D721Med (cell line): ENCODE results near the gene OR4D1.

Experiments
- DNase-seq: peaks from one replicate; pipeline ENCODE4 v3.0.0; 2011; ENCODE audit warnings: low spot score; ENCODE audit not compliant: insufficient read length
- FAIRE-seq: peaks from 2 replicates; lab custom pipeline; 2011; peaks lifted over from hg19 to GRCh38; lab: Jason Lieb, UNC
- TF ChIP-seq, protein P1 (sequence below): IDR thresholded peaks from 2 replicates; pipeline ENCODE4 v1.5.1; 2012; ENCODE audit warnings: mild to moderate bottlenecking, control low read depth; ENCODE audit not compliant: insufficient read depth; ENCODE audit errors: missing control alignments

OR4D1 gene

DNA sequence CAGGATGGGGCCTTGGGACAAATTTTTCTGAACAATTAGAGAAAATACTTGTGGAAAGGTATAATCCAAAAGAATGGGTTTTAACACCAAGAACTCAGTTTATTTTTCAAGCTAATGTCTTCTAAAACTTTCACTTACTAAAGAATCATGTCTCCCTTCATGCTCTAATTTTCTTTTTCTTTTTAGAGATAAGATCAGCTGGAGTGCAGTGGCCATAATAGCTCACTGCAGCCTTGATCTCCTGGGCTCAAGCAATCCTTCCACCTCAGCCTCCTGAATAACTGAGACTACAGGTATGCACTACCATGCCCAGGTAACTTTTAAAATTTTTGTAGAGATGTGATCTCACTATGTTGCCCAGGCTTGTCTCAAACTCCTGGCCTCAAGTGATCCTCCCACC lies 5.5 kb downstream of the OR4D1 start:
- no peak for FAIRE-seq
- no peak for DNase-seq
- TF ChIP-seq, protein P1, sequence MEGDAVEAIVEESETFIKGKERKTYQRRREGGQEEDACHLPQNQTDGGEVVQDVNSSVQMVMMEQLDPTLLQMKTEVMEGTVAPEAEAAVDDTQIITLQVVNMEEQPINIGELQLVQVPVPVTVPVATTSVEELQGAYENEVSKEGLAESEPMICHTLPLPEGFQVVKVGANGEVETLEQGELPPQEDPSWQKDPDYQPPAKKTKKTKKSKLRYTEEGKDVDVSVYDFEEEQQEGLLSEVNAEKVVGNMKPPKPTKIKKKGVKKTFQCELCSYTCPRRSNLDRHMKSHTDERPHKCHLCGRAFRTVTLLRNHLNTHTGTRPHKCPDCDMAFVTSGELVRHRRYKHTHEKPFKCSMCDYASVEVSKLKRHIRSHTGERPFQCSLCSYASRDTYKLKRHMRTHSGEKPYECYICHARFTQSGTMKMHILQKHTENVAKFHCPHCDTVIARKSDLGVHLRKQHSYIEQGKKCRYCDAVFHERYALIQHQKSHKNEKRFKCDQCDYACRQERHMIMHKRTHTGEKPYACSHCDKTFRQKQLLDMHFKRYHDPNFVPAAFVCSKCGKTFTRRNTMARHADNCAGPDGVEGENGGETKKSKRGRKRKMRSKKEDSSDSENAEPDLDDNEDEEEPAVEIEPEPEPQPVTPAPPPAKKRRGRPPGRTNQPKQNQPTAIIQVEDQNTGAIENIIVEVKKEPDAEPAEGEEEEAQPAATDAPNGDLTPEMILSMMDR: no peak

DNA sequence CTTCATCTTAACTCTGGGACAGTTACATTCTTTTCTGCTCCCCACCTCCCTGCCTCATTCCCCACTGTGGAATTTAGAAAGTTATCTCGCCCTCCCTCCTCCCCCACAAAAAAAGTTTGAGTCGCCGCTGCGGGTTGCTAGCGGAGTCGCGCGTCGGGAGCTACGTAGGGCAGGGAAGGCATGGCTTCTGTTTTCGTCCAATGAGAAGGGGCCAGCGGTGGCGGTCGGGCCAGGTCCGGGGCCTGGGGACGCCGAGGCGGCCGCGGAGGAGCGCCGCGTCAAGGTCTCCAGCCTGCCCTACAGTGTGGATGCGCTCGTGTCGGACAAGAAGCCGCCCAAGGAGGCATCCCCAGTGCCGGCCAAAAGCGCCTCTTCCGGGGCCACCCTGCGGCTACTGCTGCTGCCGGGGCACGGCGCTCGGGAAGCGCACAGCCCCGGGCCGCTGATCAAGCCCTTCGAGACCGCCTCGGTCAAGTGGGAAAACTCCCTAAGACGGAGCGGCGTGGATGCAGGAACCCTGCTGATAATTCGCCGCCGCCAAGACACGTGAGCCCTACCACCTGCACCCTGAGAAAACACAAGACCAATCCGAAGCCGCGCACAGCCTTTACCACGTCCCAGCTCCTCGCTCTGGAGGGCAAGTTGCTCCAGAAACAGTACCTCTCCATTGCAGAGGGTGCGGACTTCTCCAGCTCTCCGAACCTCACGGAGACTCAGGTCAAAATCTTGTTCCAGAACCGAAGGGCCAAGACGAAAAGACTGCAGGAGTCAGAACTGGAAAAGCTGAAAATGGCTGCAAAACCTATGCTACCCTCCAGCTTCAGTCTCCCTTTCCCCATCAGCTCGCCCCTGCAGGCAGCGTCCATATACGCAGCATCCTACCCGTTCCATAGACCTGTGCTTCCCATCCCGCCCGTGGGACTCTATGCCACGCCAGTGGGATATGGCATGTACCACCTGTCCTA lies 8.9 kb downstream of the OR4D1 start:
- DNase-seq: no peak
- TF ChIP-seq, protein P1: no peak
- no peak for FAIRE-seq

DNA sequence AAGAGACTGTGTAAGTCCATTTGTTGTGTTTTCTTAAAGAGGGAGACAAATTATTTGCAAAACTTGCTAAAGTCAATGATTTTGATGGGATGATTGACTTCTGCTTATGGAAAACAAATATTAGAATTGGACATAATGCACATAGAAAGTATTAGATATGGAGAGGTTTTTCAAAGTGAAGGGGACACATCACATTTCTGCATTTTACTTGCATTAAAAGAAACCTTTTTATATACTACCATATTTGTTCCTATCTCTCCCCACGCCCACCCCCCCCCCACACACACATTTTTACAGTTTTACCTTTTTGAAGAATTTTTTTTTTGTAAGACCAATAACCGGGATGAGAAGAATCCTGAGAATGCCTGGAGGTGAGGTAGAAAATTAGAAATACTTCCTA lies 10.0 kb downstream of the OR4D1 start:
- TF ChIP-seq, protein P1: no peak
- FAIRE-seq (no peak), DNase-seq (no peak)

DNA sequence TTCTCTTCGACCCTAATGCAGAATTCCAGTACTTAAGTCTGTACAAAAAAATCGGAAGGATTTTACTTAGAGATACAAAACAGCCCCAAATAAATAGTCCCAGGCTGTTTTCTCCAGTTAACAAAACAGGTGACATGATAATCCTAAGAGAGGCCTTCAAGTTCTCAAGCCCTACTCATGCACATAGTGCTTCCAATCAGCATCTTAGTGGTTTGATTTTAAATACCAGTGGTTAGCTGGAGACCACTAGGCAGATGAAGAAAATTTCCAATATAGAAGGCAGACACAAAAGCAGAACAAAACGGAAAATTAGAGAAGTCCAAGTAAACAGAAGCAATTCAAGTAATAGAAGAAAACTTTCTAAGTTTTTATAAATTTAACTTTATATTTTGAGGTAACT lies 13.4 kb downstream of the OR4D1 start:
- no peak for FAIRE-seq
- TF ChIP-seq, protein P1: no peak
- DNase-seq: no peak

DNA sequence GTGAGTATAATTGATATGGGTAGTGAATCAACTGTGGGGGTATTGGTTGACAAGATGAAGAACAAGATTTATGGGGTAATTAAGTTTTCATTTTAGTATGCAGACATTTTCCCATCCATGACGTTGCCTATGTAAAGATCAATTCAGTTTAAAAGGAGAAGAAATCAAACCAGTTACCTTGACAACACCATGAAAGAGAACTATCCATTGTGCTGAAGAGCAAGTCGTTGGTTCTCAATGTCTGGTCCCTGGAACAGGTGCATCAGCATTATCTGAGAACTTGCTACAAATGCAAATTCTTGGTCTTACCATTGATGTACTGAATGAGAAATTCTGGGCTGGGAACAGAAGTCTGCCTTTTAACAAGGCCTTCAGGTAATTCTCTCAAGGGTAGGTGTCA lies 17.8 kb downstream of the OR4D1 start:
- TF ChIP-seq, protein P1: no peak
- FAIRE-seq: no peak
- DNase-seq: no peak

DNA sequence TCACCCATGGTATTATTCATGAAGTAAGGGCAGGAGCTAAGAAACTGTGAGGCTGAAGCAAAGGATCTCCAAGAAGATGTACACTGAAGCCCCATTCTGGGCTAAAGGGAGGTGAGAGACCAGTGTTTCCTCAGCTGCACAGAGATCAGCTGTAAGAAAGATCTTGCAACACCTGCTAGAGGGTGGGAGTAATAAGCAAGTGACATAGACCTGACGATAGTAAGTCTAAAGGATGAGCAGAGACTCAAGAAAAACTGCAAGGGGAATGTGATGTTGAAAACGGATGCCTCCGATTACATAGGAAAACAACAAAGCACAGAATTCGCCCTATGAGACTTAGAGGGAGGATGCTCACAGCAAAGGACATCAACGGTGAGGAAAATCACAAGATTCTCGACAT lies 18.5 kb downstream of the OR4D1 start, which contains the start of gene OR4D2:
TSS of gene OR4D2 (plus strand) at position 301 of the 400 bp plus-strand sequence. CDS start 2,674 bp downstream, outside the sequence.
- FAIRE-seq (no peak), DNase-seq (no peak)
- TF ChIP-seq, protein P1: no peak

DNA sequence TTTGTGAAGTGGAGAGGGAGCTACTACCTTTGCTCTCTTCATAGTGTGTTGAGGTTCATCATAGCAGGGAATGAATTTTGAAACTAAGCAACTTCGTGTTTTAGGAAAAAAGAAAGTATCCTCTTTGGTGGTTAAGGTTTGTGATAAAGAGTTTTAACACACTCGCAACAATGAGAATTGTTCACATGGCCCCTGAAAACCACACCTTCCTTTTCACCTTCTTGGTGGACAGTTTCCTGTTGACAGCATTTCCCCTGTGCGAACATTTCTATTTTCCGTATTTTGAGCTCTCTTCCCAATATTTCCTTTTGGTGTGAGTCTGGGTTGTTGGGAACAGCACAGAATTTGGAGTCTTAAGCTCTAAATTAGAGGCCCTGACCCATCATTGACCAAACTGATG lies 22.4 kb downstream of the OR4D1 start:
- TF ChIP-seq, protein P1: no peak
- FAIRE-seq (no peak), DNase-seq (no peak)
